Progenitor cell of endocrine pancreas (in vitro differentiated cells): Measurements from ENCODE around the gene CDH6. TPM values are rescaled to one million over a fixed set of nuclear protein-coding genes. Genes with fewer than 3 reads are reported as not detected.

Experiments used
- DNase-seq: peaks from one replicate; pipeline ENCODE4 v3.0.0; 2021; ENCODE audit warnings: low spot score; ENCODE audit not compliant: unreplicated experiment
- H3K27ac Mint-ChIP-seq: 2 replicates; pipeline ENCODE4 v1.8.0; 2021; ENCODE audit warnings: mild to moderate bottlenecking, moderate library complexity, mixed read lengths
- H3K27me3 Mint-ChIP-seq: 2 replicates; pipeline ENCODE4 v1.8.0; 2021; ENCODE audit warnings: mixed read lengths
- H3K36me3 Mint-ChIP-seq: 2 replicates; pipeline ENCODE4 v1.8.0; 2022; ENCODE audit warnings: mixed read lengths; ENCODE audit not compliant: insufficient read depth
- H3K4me1 Mint-ChIP-seq: 2 replicates; pipeline ENCODE4 v1.8.0; 2021; ENCODE audit warnings: low read depth, mixed read lengths
- H3K4me3 Mint-ChIP-seq: 2 replicates; pipeline ENCODE4 v1.8.0; 2021; ENCODE audit warnings: low read depth, mild to moderate bottlenecking, moderate library complexity, mixed read lengths
- H3K9me3 Mint-ChIP-seq: 2 replicates; pipeline ENCODE4 v1.8.0; 2021; ENCODE audit warnings: low read depth, mixed read lengths
- total RNA-seq: library from RNA; stranded (reverse); gene quantifications from 2 replicates; pipeline ENCODE4 v1.2.1, GENCODE V29; 2021
- TF ChIP-seq, protein P1 (sequence below): fragments of 200-600 bp; sonication (generic); IDR thresholded peaks from one replicate; pipeline ENCODE4 v1.5.0; 2021; ENCODE audit warnings: antibody characterized with exemption, mild to moderate bottlenecking; ENCODE audit not compliant: unreplicated experiment

The CDH6 gene
- total RNA-seq, 1 donor from 2014 or later: 132 TPM

DNA sequence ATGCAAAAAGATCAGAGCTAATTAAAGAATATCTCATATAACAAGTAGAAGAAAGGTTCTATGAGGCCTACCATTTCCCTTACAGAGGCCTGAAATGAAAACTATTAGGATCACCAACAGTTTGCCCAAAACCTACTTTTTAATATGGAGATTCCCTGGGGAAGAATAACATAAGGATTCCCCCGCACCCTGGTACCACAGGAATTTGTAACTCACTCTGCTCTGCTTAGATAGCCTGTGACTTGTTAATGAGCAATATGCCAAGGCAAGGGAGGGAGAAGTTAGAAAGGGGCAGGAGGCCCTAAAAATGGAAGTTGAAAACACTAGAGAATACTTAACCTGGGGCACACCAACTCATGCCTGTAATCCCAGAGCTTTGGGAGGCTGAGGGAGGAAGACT lies 107.0 kb downstream of the CDH6 start:
- H3K4me3 Mint-ChIP-seq: no peak overlapping the region
- no peaks in the 10 kb centered on the region for H3K27me3 Mint-ChIP-seq
- peaks cover 47% of the 10 kb centered on the region for H3K36me3 Mint-ChIP-seq
- H3K9me3 Mint-ChIP-seq: no peaks in the 10 kb centered on the region
- no peaks in the 10 kb centered on the region for H3K4me1 Mint-ChIP-seq
- TF ChIP-seq, protein P1, sequence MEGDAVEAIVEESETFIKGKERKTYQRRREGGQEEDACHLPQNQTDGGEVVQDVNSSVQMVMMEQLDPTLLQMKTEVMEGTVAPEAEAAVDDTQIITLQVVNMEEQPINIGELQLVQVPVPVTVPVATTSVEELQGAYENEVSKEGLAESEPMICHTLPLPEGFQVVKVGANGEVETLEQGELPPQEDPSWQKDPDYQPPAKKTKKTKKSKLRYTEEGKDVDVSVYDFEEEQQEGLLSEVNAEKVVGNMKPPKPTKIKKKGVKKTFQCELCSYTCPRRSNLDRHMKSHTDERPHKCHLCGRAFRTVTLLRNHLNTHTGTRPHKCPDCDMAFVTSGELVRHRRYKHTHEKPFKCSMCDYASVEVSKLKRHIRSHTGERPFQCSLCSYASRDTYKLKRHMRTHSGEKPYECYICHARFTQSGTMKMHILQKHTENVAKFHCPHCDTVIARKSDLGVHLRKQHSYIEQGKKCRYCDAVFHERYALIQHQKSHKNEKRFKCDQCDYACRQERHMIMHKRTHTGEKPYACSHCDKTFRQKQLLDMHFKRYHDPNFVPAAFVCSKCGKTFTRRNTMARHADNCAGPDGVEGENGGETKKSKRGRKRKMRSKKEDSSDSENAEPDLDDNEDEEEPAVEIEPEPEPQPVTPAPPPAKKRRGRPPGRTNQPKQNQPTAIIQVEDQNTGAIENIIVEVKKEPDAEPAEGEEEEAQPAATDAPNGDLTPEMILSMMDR: no peak
- H3K27ac Mint-ChIP-seq: peak overlapping the region; percentile 23
- DNase-seq: no peak

DNA sequence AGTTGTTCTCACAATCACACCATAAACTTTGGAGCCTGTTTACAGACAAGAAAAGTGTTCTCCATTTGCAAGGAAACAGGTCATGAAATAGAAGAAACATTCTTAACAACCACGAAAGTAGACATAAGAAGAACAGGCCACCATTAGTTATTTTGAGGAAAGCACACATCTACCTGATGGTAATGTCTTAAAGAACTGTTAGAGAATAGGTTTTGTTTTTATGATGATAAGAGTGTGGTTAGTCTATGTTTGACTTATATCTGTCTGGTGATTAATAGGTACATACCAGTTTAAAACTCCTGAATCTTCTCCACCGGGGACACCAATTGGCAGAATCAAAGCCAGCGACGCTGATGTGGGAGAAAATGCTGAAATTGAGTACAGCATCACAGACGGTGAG lies 108.3 kb downstream of the CDH6 start:
- TF ChIP-seq, protein P1: no peak
- Mint-ChIP-seq H3K9me3 (no peaks in the 10 kb centered on the region), H3K36me3 (peaks cover 50% of the 10 kb centered on the region), H3K4me3 (no peak overlapping the region), H3K27me3 (no peaks in the 10 kb centered on the region), H3K27ac (no peak overlapping the region), H3K4me1 (no peaks in the 10 kb centered on the region)
- no peak for DNase-seq

DNA sequence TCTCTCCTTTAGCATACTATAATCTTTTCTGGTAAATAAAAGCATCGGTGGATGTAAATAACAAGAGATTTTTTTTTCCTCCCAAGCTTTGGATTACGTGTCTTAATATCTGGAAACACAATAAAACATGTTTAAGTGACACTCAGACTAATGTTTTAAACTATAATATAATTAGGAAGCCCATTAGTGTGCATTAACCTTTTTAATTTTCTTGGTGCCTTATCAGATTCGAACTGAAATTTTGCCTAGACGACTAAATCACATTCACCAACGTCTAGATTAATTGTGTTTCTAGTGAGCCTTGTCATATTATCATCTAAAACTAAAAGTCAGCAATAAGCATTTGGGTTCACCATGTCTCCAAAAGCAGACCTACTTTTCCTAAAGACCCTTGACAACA lies 110.2 kb downstream of the CDH6 start:
- Mint-ChIP-seq H3K36me3 (peaks cover 41% of the 10 kb centered on the region), H3K4me1 (no peaks in the 10 kb centered on the region), H3K4me3 (no peak overlapping the region), H3K9me3 (no peaks in the 10 kb centered on the region), H3K27me3 (no peaks in the 10 kb centered on the region), H3K27ac (no peak overlapping the region)
- no peak for DNase-seq
- TF ChIP-seq, protein P1: no peak

DNA sequence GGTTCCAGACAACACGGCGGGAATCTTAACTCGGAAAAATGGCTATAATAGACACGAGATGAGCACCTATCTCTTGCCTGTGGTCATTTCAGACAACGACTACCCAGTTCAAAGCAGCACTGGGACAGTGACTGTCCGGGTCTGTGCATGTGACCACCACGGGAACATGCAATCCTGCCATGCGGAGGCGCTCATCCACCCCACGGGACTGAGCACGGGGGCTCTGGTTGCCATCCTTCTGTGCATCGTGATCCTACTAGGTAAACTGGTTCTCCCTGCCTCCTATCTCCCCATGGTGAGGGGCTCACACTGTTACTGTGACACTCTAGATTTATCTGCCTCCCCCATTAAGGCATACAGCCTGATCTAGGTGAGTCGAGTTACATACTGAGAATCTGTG lies 124.2 kb downstream of the CDH6 start:
- TF ChIP-seq, protein P1: no peak
- Mint-ChIP-seq H3K27me3 (no peaks in the 10 kb centered on the region), H3K4me3 (no peak overlapping the region), H3K9me3 (no peaks in the 10 kb centered on the region), H3K27ac (no peak overlapping the region), H3K4me1 (no peaks in the 10 kb centered on the region), H3K36me3 (peaks cover 54% of the 10 kb centered on the region)
- DNase-seq: no peak

DNA sequence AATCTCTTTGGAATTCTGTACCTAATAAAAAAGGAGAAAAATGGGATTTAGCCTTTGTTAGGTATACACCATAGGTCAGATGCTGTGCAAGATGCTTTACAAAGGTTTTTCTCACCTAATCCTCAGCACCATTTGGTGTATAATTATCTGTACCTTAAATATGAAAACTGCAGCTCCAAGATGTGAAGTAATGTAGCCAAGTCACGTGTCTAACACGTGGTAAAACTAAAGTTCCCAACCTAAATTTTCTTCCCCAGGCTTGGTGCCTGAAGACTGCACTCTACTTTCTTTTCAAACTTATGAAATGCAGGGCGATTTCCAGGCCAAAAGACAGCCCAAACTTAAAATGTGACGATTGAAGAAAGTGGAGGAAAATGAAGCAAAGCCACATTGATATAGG lies 125.8 kb downstream of the CDH6 start:
- Mint-ChIP-seq H3K36me3 (peaks cover 57% of the 10 kb centered on the region), H3K27me3 (no peaks in the 10 kb centered on the region), H3K9me3 (no peaks in the 10 kb centered on the region), H3K4me3 (no peak overlapping the region), H3K27ac (no peak overlapping the region), H3K4me1 (no peaks in the 10 kb centered on the region)
- DNase-seq: no peak
- TF ChIP-seq, protein P1: no peak

DNA sequence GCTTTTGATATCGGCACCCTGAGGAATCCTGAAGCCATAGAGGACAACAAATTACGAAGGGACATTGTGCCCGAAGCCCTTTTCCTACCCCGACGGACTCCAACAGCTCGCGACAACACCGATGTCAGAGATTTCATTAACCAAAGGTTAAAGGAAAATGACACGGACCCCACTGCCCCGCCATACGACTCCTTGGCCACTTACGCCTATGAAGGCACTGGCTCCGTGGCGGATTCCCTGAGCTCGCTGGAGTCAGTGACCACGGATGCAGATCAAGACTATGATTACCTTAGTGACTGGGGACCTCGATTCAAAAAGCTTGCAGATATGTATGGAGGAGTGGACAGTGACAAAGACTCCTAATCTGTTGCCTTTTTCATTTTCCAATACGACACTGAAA lies 129.5 kb downstream of the CDH6 start:
- H3K36me3 Mint-ChIP-seq: peaks cover 44% of the 10 kb centered on the region
- no peaks in the 10 kb centered on the region for H3K4me1 Mint-ChIP-seq
- no peaks in the 10 kb centered on the region for H3K9me3 Mint-ChIP-seq
- TF ChIP-seq, protein P1: no peak
- no peaks in the 10 kb centered on the region for H3K27me3 Mint-ChIP-seq
- no peak for DNase-seq
- H3K4me3 Mint-ChIP-seq: no peak overlapping the region
- H3K27ac Mint-ChIP-seq: no peak overlapping the region
